GM23248 (cell line): ENCODE measurements around the gene ZNF385A.

Source experiments
- EZH2 ChIP-seq: fragments of 200-600 bp; sonication (generic); IDR thresholded peaks from 2 replicates; pipeline ENCODE4 v1.6.1; 2018; ENCODE audit warnings: antibody characterized with exemption, mild to moderate bottlenecking; ENCODE audit not compliant: insufficient read depth, poor library complexity, severe bottlenecking
- EZH2phosphoT487 ChIP-seq: fragments of 200-600 bp; sonication (generic); IDR thresholded peaks from 2 replicates; pipeline ENCODE4 v1.6.1; 2018; ENCODE audit warnings: antibody characterized with exemption, moderate library complexity, mild to moderate bottlenecking, low read depth; ENCODE audit not compliant: insufficient read depth

- no peak for TF ChIP-seq EZH2phosphoT487
- no peak for TF ChIP-seq EZH2
These were observed 34.8 kb upstream of the ZNF385A start, which contains the start of gene ITGA5 for GRCh38 chr12:54419088-54419887.
